K562 (cell line): Measurements from ENCODE around the gene PEX19. TPM values are rescaled to one million over a fixed set of nuclear protein-coding genes. Genes with fewer than 3 reads are reported as not detected.

Source experiments
- ATAC-seq: fragments of 200-7000 bp; cut with Tn5 transposase; 3 replicates; pipeline ENCODE4 v1.9.1; 2020; ENCODE audit warnings: moderate library complexity
- BruUV-seq: library from RNA; stranded (reverse); fragments of 400-500 nt; replicated peaks from 2 replicates; lab custom pipeline; 2021; lab: Mats Ljungman, UMichigan
- CTCF ChIA-PET: fragments of 300-600 bp; formaldehyde crosslinking; extraction: SDS; loops from one replicate; lab custom pipeline; 2021; ENCODE audit warnings: low intra/inter-chr PET ratio; lab: Yijun Ruan, JAX
- POLR2A ChIA-PET: fragments of 300-600, 350-650 bp; sonication (Branson Sonifier 250); formaldehyde crosslinking; extraction: SDS; loops from one replicate; lab custom pipeline; 2021; ENCODE audit warnings: antibody characterized with exemption, inconsistent platforms; lab: Yijun Ruan, JAX
- DNase-seq, 4 experiments: peaks; one replicate each; pipeline versions ENCODE4 v3.0.0 to v3.0.0-alpha.2; 2011 to 2018; ENCODE audit warnings: low spot score in 3 of 4, mixed read lengths in 3 of 4; ENCODE audit errors: extremely low read depth in 1 of 4
- FAIRE-seq: peaks from 2 replicates; lab custom pipeline; 2011; peaks lifted over from hg19 to GRCh38; lab: Jason Lieb, UNC
- H2AFZ ChIP-seq: 2 replicates; pipeline ENCODE4 v1.6.0; 2011; ENCODE audit warnings: low read depth, low read length, control low read depth, inconsistent platforms
- H3K27ac ChIP-seq: fragments of 200-600 bp; 3 replicates; pipeline ENCODE4 v1.8.0; 2011; ENCODE audit warnings: low read depth, mild to moderate bottlenecking, control low read depth, inconsistent platforms, low read length, moderate library complexity, mixed read lengths; ENCODE audit errors: extremely low read depth
- H3K27me3 ChIP-seq, 2 experiments: fragments of 300-600 bp in 1 of 2; 2 replicates in 1 of 2; 3 replicates in 1 of 2; pipeline versions ENCODE4 v1.6.0 to v1.8.0; 2011; ENCODE audit warnings: inconsistent platforms in 2 of 2, low read length in 2 of 2, mild to moderate bottlenecking in 1 of 2, mixed read lengths in 1 of 2, moderate library complexity in 1 of 2; ENCODE audit not compliant: control insufficient read depth in 2 of 2, insufficient read depth in 2 of 2
- H3K36me3 ChIP-seq: fragments of 300-600 bp; 3 replicates; pipeline ENCODE4 v1.8.0; 2011; ENCODE audit warnings: mild to moderate bottlenecking, low read length, inconsistent platforms; ENCODE audit not compliant: control insufficient read depth, insufficient read depth
- H3K4me1 ChIP-seq, 2 experiments: fragments of 200-600 bp in 1 of 2; replicated peaks in 1 of 2; 2 replicates in 1 of 2; 3 replicates in 1 of 2; pipeline versions ENCODE4 v1.5.1 to v1.8.0; 2011; ENCODE audit warnings: inconsistent platforms in 2 of 2, low read length in 2 of 2, mild to moderate bottlenecking in 1 of 2, mixed read lengths in 1 of 2, moderate library complexity in 1 of 2; ENCODE audit not compliant: control insufficient read depth in 2 of 2, insufficient read depth in 2 of 2
- H3K4me2 ChIP-seq: 2 replicates; pipeline ENCODE4 v1.6.1; 2011; ENCODE audit warnings: low read length, control low read depth, inconsistent platforms, mixed read lengths; ENCODE audit not compliant: insufficient read depth
- H3K4me3 ChIP-seq: fragments of 200-600 bp; sonication (generic), shearing (Covaris generic); 2 replicates; pipeline ENCODE4 v1.5.1; 2016; ENCODE audit warnings: control low read depth, inconsistent platforms
- H3K79me2 ChIP-seq: fragments of 200-600 bp; 3 replicates; pipeline ENCODE4 v1.8.0; 2011; ENCODE audit warnings: low read length, inconsistent platforms; ENCODE audit not compliant: control insufficient read depth, insufficient read depth
- H3K9ac ChIP-seq, 2 experiments: 2 replicates each; pipeline versions ENCODE4 v1.6.0 to v1.6.1; 2011; ENCODE audit warnings: low read depth in 2 of 2, low read length in 2 of 2, control low read depth in 1 of 2, inconsistent platforms in 1 of 2, mild to moderate bottlenecking in 1 of 2, mixed read lengths in 1 of 2; ENCODE audit not compliant: insufficient read depth in 1 of 2
- H3K9me1 ChIP-seq: one replicate; pipeline ENCODE4 v1.6.0; 2011; ENCODE audit warnings: inconsistent platforms, mild to moderate bottlenecking, low read length, moderate library complexity; ENCODE audit not compliant: control insufficient read depth, insufficient read depth
- H3K9me3 ChIP-seq: replicated peaks from 2 replicates; pipeline ENCODE4 v1.5.1; 2011; ENCODE audit warnings: low read depth, low read length, inconsistent platforms; ENCODE audit not compliant: control insufficient read depth, insufficient read depth
- H4K20me1 ChIP-seq: replicated peaks from 2 replicates; pipeline ENCODE4 v1.6.1; 2011; ENCODE audit warnings: low read length, inconsistent platforms, mixed read lengths; ENCODE audit not compliant: control insufficient read depth, insufficient read depth
- ARID1B ChIP-seq: fragments of 450-650 bp; IDR thresholded peaks from 2 replicates; pipeline ENCODE4 v1.6.1; 2016; ENCODE audit warnings: antibody characterized with exemption, mild to moderate bottlenecking, inconsistent platforms
- GABPB2 ChIP-seq: fragments of 250-450 bp; sonication (Bioruptor Pico); conservative IDR thresholded peaks from 2 replicates; pipeline ENCODE4 v1.5.1; 2021; ENCODE audit warnings: mild to moderate bottlenecking
- HNRNPK ChIP-seq: fragments of 200-400 bp; formaldehyde crosslinking; IDR thresholded peaks from one replicate; pipeline ENCODE4 v1.6.1; 2018; ENCODE audit warnings: mild to moderate bottlenecking, low read depth, low read length; ENCODE audit not compliant: poor library complexity, severe bottlenecking
- KAT8 ChIP-seq: fragments of 450-650 bp; IDR thresholded peaks from 2 replicates; pipeline ENCODE4 v1.6.1; 2016; ENCODE audit warnings: low read depth, mild to moderate bottlenecking
- KDM2B ChIP-seq: fragments of 250-450 bp; sonication (Bioruptor Pico); IDR thresholded peaks from 2 replicates; pipeline ENCODE4 v1.8.0; 2021; ENCODE audit warnings: mild to moderate bottlenecking, moderate library complexity
- SMAD1 ChIP-seq: fragments of 150-350 bp; IDR thresholded peaks from 2 replicates; pipeline ENCODE4 v1.6.1; 2014; ENCODE audit warnings: low read length, low read depth; ENCODE audit not compliant: partially characterized antibody
- ZBTB7A ChIP-seq: IDR thresholded peaks from 2 replicates; pipeline ENCODE4 v1.6.1; 2011; ENCODE audit warnings: low read depth, mild to moderate bottlenecking, low read length, moderate library complexity, borderline replicate concordance; ENCODE audit not compliant: control insufficient read depth
- ZNF124 ChIP-seq: sonication (generic); formaldehyde crosslinking; IDR thresholded peaks from 2 replicates; pipeline ENCODE4 v1.8.1; 2022; ENCODE audit warnings: missing genetic modification reagents
- ZNF780A ChIP-seq: fragments of 250-450 bp; sonication (Bioruptor Pico); IDR thresholded peaks from 2 replicates; pipeline ENCODE4 v1.5.0; 2021; ENCODE audit warnings: mild to moderate bottlenecking
- in situ Hi-C: fragments of 300-500 bp; cut with MboI; formaldehyde crosslinking; loops from 4 replicates; pipeline ENCODE4 v1.15.0; 2018; ENCODE audit warnings: inconsistent platforms, mixed read lengths
- intact Hi-C: fragments of 100-400 bp; cut with micrococcal nuclease; formaldehyde crosslinking; loops from 2 replicates; pipeline ENCODE4 v1.14.2; 2022
- polyA plus RNA-seq, 8 experiments: library from polyadenylated mRNA; depleted of rRNA in 4 of 8; stranded (reverse) in 5 of 8; unstranded in 3 of 8; fragments of >200 nt; fragmentation: Nextera tagmentation in 2 of 8; fragmentation: Illumina TruSeq in 1 of 8; extraction: Ambion mirVana in 2 of 8; extraction: Trizol in 1 of 8; gene quantifications; 2 replicates each; pipeline versions ENCODE4 v1.2.1 to v1.2.3, GENCODE V29; 2011 to 2014; ENCODE audit warnings: inconsistent platforms in 1 of 8, missing spikeins in 1 of 8
- total RNA-seq, 7 experiments: library from RNA; depleted of rRNA in 6 of 7; stranded (reverse); fragments of >200 nt in 6 of 7; fragmentation: Illumina TruSeq in 2 of 7; extraction: Trizol in 2 of 7; gene quantifications; 2 replicates each; pipeline versions ENCODE4 v1.2.1 to v1.2.3, GENCODE V29; 2011 to 2021; ENCODE audit warnings: low replicate concordance in 1 of 7
- TF ChIP-seq, protein P1 (sequence below): sonication (generic); formaldehyde crosslinking; IDR thresholded peaks from 2 replicates; pipeline ENCODE4 v1.8.1; 2023; ENCODE audit warnings: missing genetic modification reagents, mild to moderate bottlenecking, borderline replicate concordance

PEX19 gene
- total and polyA plus RNA-seq, 9 of the 15 experiments (the other 6 are each of a cell fraction or from before 2014, with no cell fraction given), result 32.5 to 103 (median 59.8) TPM

DNA sequence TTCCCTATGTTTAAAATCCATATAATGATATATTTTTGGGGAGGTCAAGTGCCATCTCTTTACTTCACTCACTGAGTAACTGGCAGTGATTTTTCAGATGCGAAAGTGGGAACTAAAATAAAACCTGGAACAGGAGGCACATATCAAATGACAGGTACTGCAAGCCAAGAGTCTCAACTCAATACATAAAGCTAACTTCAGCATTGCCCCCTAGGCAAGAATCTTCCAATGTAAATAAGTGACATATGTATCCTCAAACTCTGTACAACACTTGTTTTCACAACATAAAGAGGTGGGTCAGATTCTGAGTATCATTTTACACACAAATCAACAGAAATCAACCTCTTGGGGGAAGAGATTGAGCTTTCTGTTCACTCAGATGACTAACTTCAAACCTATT lies 40.7 kb downstream of the PEX19 start (continued):
- TF ChIP-seq, protein P1, sequence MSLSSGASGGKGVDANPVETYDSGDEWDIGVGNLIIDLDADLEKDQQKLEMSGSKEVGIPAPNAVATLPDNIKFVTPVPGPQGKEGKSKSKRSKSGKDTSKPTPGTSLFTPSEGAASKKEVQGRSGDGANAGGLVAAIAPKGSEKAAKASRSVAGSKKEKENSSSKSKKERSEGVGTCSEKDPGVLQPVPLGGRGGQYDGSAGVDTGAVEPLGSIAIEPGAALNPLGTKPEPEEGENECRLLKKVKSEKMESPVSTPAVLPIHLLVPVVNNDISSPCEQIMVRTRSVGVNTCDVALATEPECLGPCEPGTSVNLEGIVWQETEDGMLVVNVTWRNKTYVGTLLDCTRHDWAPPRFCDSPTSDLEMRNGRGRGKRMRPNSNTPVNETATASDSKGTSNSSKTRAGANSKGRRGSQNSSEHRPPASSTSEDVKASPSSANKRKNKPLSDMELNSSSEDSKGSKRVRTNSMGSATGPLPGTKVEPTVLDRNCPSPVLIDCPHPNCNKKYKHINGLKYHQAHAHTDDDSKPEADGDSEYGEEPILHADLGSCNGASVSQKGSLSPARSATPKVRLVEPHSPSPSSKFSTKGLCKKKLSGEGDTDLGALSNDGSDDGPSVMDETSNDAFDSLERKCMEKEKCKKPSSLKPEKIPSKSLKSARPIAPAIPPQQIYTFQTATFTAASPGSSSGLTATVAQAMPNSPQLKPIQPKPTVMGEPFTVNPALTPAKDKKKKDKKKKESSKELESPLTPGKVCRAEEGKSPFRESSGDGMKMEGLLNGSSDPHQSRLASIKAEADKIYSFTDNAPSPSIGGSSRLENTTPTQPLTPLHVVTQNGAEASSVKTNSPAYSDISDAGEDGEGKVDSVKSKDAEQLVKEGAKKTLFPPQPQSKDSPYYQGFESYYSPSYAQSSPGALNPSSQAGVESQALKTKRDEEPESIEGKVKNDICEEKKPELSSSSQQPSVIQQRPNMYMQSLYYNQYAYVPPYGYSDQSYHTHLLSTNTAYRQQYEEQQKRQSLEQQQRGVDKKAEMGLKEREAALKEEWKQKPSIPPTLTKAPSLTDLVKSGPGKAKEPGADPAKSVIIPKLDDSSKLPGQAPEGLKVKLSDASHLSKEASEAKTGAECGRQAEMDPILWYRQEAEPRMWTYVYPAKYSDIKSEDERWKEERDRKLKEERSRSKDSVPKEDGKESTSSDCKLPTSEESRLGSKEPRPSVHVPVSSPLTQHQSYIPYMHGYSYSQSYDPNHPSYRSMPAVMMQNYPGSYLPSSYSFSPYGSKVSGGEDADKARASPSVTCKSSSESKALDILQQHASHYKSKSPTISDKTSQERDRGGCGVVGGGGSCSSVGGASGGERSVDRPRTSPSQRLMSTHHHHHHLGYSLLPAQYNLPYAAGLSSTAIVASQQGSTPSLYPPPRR, result no peak
- no peak for TF ChIP-seq ZBTB7A

GRCh38 chr1:160243767-160244166 lies 41.2 kb downstream of the PEX19 start:
- ChIA-PET CTCF (no interaction called here), POLR2A (interaction anchor here (0.6 to 1.3 kb wide), 6 partner anchors 9 to 101 kb away, joined by 3 to 4 read pairs (median 3); no protein-coding TSS in a partner anchor)
- Histone ChIP-seq H3K27ac (no peak overlapping the region), H3K9ac (no peak overlapping the region), H3K9me3 (no peaks in the 10 kb centered on the region), H3K27me3 (no peaks in the 10 kb centered on the region), H3K4me1 (peaks cover 0 to 3% of the 10 kb centered on the region in 2 experiments; a peak in 1 of 5 replicates), H3K4me3 (no peak overlapping the region), H2AFZ (no peak overlapping the region), H3K36me3 (peaks cover 57% of the 10 kb centered on the region), H3K79me2 (peaks cover 37% of the 10 kb centered on the region), H3K9me1 (no peaks in the 10 kb centered on the region), H4K20me1 (peaks cover 8% of the 10 kb centered on the region; the same call in 1 of the 2 replicates), H3K4me2 (no peak overlapping the region)
- ATAC-seq (no peak), FAIRE-seq (no peak), DNase-seq (no peak)
- no peak for TF ChIP-seq ARID1B
- TF ChIP-seq KDM2B (CRISPR knock-in tag), result no peak
- TF ChIP-seq KAT8, result no peak
- TF ChIP-seq SMAD1, result no peak
- TF ChIP-seq GABPB2 (CRISPR knock-in tag), result no peak
- TF ChIP-seq ZNF124 (CRISPR knock-in tag), result no peak
- no peak for TF ChIP-seq HNRNPK
- no peak for TF ChIP-seq ZNF780A
- in situ Hi-C loops (no loop called here), intact Hi-C loops (no loop called here)
- BruUV-seq, result no TSS peak
